HG03103 (cell line): ENCODE results near the gene HSPG2.

Source experiments
- ATAC-seq: cut with Tn5 transposase; IDR thresholded peaks from one replicate; pipeline ENCODE4 v1.9.1; 2021; ENCODE audit warnings: low read depth; ENCODE audit not compliant: unreplicated experiment

The HSPG2 gene

GRCh38 chr1:21885236-21886037 lies 51.7 kb downstream of the HSPG2 start:
- ATAC-seq, result no peak

- no peak for ATAC-seq
Measured at GRCh38 chr1:21884456-21885235, 52.5 kb downstream of the HSPG2 start.

GRCh38 chr1:21882721-21883415 lies 54.2 kb downstream of the HSPG2 start:
- ATAC-seq, result no peak

GRCh38 chr1:21881250-21881649 lies 55.9 kb downstream of the HSPG2 start:
- no peak for ATAC-seq

- no peak for ATAC-seq
Measured at GRCh38 chr1:21880619-21880970, 56.5 kb downstream of the HSPG2 start.

- no peak for ATAC-seq
Measured at GRCh38 chr1:21879928-21880618, 57.0 kb downstream of the HSPG2 start.

- no peak for ATAC-seq
Measured at GRCh38 chr1:21878840-21879478, 58.2 kb downstream of the HSPG2 start.

- ATAC-seq, result no peak
Measured at GRCh38 chr1:21878009-21878773, 58.9 kb downstream of the HSPG2 start.

GRCh38 chr1:21876267-21876666 lies 60.8 kb downstream of the HSPG2 start:
- no peak for ATAC-seq

- ATAC-seq, result no peak
Measured at GRCh38 chr1:21875621-21876063, 61.5 kb downstream of the HSPG2 start.

- no peak for ATAC-seq
Measured at GRCh38 chr1:21874778-21875547, 62.1 kb downstream of the HSPG2 start.

GRCh38 chr1:21874328-21874727 lies 62.8 kb downstream of the HSPG2 start:
- no peak for ATAC-seq

- no peak for ATAC-seq
Measured at GRCh38 chr1:21873761-21874160, 63.3 kb downstream of the HSPG2 start.

- no peak for ATAC-seq
Measured at GRCh38 chr1:21873174-21873573, 63.9 kb downstream of the HSPG2 start.

GRCh38 chr1:21872445-21873079 lies 64.5 kb downstream of the HSPG2 start:
- no peak for ATAC-seq

- no peak for ATAC-seq
Measured at GRCh38 chr1:21871943-21872342, 65.2 kb downstream of the HSPG2 start.

GRCh38 chr1:21870611-21871010 lies 66.5 kb downstream of the HSPG2 start:
- ATAC-seq, result no peak

- no peak for ATAC-seq
Measured at GRCh38 chr1:21869620-21870121, 67.4 kb downstream of the HSPG2 start.
